Hepatocyte (in vitro differentiated cells): ENCODE data around the gene CLEC11A. TPM values are rescaled to one million over a fixed set of nuclear protein-coding genes. Genes with fewer than 3 reads are reported as not detected.
"Not testable (repeated sequence)": the region's sequence is repeated elsewhere in the genome, so short reads cannot be mapped to it uniquely, and the experiment has no call there.

Experiments
- DNase-seq: peaks from one replicate; pipeline ENCODE4 v3.0.0-alpha.2; 2016; ENCODE audit warnings: low spot score
- H2AFZ ChIP-seq: fragments of 200-600 bp; sonication (generic); 2 replicates; pipeline ENCODE4 v1.6.0; 2016; ENCODE audit warnings: antibody characterized with exemption, mild to moderate bottlenecking
- H3K27ac ChIP-seq: fragments of 200-600 bp; sonication (generic); 2 replicates; pipeline ENCODE4 v1.5.1; 2016; ENCODE audit warnings: mild to moderate bottlenecking
- H3K27me3 ChIP-seq: fragments of 200-600 bp; sonication (generic); 2 replicates; pipeline ENCODE4 v1.6.1; 2016
- H3K36me3 ChIP-seq: fragments of 200-600 bp; sonication (generic); replicated peaks from 2 replicates; pipeline ENCODE4 v1.5.1; 2016; ENCODE audit warnings: low read depth; ENCODE audit not compliant: insufficient read depth
- H3K4me1 ChIP-seq: fragments of 200-600 bp; sonication (generic); 2 replicates; pipeline ENCODE4 v1.5.1; 2016; ENCODE audit warnings: mild to moderate bottlenecking, moderate library complexity; ENCODE audit not compliant: insufficient read depth
- H3K4me2 ChIP-seq: fragments of 200-600 bp; sonication (generic); 2 replicates; pipeline ENCODE4 v1.6.0; 2016
- H3K4me3 ChIP-seq: fragments of 200-600 bp; sonication (generic); 2 replicates; pipeline ENCODE4 v1.5.1; 2016; ENCODE audit warnings: mild to moderate bottlenecking
- H3K79me2 ChIP-seq: fragments of 200-600 bp; sonication (generic); 2 replicates; pipeline ENCODE4 v1.6.0; 2017; ENCODE audit warnings: mild to moderate bottlenecking
- H3K9me2 ChIP-seq: fragments of 200-600 bp; sonication (generic); replicated peaks from 2 replicates; pipeline ENCODE4 v1.6.0; 2017; ENCODE audit warnings: mild to moderate bottlenecking; ENCODE audit not compliant: insufficient read depth
- H3K9me3 ChIP-seq: fragments of 200-600 bp; sonication (generic); 2 replicates; pipeline ENCODE4 v1.5.1; 2016; ENCODE audit warnings: low read depth, mild to moderate bottlenecking
- H4K20me1 ChIP-seq: fragments of 200-600 bp; sonication (generic); 2 replicates; pipeline ENCODE4 v1.6.0; 2016; ENCODE audit warnings: mild to moderate bottlenecking; ENCODE audit not compliant: insufficient read depth, poor library complexity, severe bottlenecking
- EZH2 ChIP-seq: fragments of 200-600 bp; sonication (generic); IDR thresholded peaks from 2 replicates; pipeline ENCODE4 v1.6.1; 2016; ENCODE audit warnings: antibody characterized with exemption, mild to moderate bottlenecking, borderline replicate concordance
- EZH2phosphoT487 ChIP-seq: fragments of 200-600 bp; sonication (generic); IDR thresholded peaks from one replicate; pipeline ENCODE4 v1.6.1; 2018; ENCODE audit warnings: antibody characterized with exemption, mild to moderate bottlenecking, low read depth, moderate library complexity; ENCODE audit not compliant: unreplicated experiment, severe bottlenecking
- WGBS: methylation state at CpG from one replicate; pipeline ENCODE4 v1.1.6; 2016; ENCODE audit warnings: low lambda C conversion rate; ENCODE audit errors: missing lambda C conversion rate; 5-methylcytosine and 5-hydroxymethylcytosine counted together
- polyA plus RNA-seq: library from polyadenylated mRNA; unstranded; fragments of >200 nt; fragmentation: Nextera tagmentation; extraction: Ambion mirVana; gene quantifications from 2 replicates; pipeline ENCODE4 v1.2.1, GENCODE V29; 2016
- total RNA-seq: library from RNA; depleted of rRNA; stranded (reverse); fragments of >200 nt; gene quantifications from 2 replicates; pipeline ENCODE4 v1.2.3, GENCODE V29; 2014
- TF ChIP-seq, protein P1 (sequence below): fragments of 200-600 bp; sonication (generic); IDR thresholded peaks from 2 replicates; pipeline ENCODE4 v1.5.1; 2016; ENCODE audit warnings: antibody characterized with exemption, mild to moderate bottlenecking; ENCODE audit not compliant: poor library complexity

CLEC11A gene
- total and polyA plus RNA-seq, 2 experiments from 2014 or later = 27.6 to 72.4 TPM

- Histone ChIP-seq H3K9me2 (no peaks in the 10 kb centered on the region), H3K27me3 (no peaks in the 10 kb centered on the region), H3K9me3 (no peaks in the 10 kb centered on the region), H3K79me2 (no peaks in the 10 kb centered on the region), H4K20me1 (no peaks in the 10 kb centered on the region), H2AFZ (no peak overlapping the region), H3K4me3 (no peak overlapping the region), H3K4me2 (no peak overlapping the region), H3K4me1 (no peaks in the 10 kb centered on the region), H3K27ac (no peak overlapping the region), H3K36me3 (no peaks in the 10 kb centered on the region)
- 88% methylated on average over 5 of the region's 5 CpGs for whole genome bisulfite sequencing
- DNase-seq = no peak
- TF ChIP-seq, protein P1, sequence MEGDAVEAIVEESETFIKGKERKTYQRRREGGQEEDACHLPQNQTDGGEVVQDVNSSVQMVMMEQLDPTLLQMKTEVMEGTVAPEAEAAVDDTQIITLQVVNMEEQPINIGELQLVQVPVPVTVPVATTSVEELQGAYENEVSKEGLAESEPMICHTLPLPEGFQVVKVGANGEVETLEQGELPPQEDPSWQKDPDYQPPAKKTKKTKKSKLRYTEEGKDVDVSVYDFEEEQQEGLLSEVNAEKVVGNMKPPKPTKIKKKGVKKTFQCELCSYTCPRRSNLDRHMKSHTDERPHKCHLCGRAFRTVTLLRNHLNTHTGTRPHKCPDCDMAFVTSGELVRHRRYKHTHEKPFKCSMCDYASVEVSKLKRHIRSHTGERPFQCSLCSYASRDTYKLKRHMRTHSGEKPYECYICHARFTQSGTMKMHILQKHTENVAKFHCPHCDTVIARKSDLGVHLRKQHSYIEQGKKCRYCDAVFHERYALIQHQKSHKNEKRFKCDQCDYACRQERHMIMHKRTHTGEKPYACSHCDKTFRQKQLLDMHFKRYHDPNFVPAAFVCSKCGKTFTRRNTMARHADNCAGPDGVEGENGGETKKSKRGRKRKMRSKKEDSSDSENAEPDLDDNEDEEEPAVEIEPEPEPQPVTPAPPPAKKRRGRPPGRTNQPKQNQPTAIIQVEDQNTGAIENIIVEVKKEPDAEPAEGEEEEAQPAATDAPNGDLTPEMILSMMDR = no peak
- TF ChIP-seq EZH2phosphoT487 (no peak), EZH2 (no peak)
These were observed 45.1 kb downstream of the CLEC11A start for GRCh38 chr19:50768277-50768676.

GRCh38 chr19:50770164-50770563 lies 47.0 kb downstream of the CLEC11A start, which contains the start of gene GPR32:
Gene GPR32 (plus strand): TSS chr19:50770464. CDS start chr19:50770601, 137 bp downstream.
- not testable (repeated sequence) for DNase-seq, H3K4me3 ChIP-seq, H3K4me2 ChIP-seq, H3K36me3 ChIP-seq, H3K79me2 ChIP-seq, H4K20me1 ChIP-seq, H3K9me2 ChIP-seq, H3K27me3 ChIP-seq, H2AFZ ChIP-seq, H3K4me1 ChIP-seq, H3K27ac ChIP-seq, H3K9me3 ChIP-seq
- 62% methylated on average over 2 of the region's 2 CpGs for WGBS

GRCh38 chr19:50770888-50771287 lies 47.7 kb downstream of the CLEC11A start:
- H3K27me3 ChIP-seq = peaks cover 7% of the 10 kb centered on the region

GRCh38 chr19:50772476-50772875 lies 49.3 kb downstream of the CLEC11A start:
- Histone ChIP-seq H3K4me1 (no peaks in the 10 kb centered on the region), H3K27me3 (peaks cover 12% of the 10 kb centered on the region), H3K36me3 (no peaks in the 10 kb centered on the region), H3K4me2 (no peak overlapping the region), H3K27ac (no peak overlapping the region), H2AFZ (no peak overlapping the region), H3K79me2 (no peaks in the 10 kb centered on the region), H4K20me1 (no peaks in the 10 kb centered on the region), H3K9me3 (no peaks in the 10 kb centered on the region), H3K4me3 (no peak overlapping the region), H3K9me2 (no peaks in the 10 kb centered on the region)
- TF ChIP-seq EZH2 = no peak
- TF ChIP-seq EZH2phosphoT487 = no peak
- TF ChIP-seq, protein P1 = no peak
- DNase-seq = no peak
- 64% methylated on average over 2 of the region's 2 CpGs for WGBS

More at GRCh38 chr19:50770888-50771287, 47.7 kb downstream of the CLEC11A start:
- Histone ChIP-seq H3K79me2 (no peaks in the 10 kb centered on the region), H3K4me1 (no peaks in the 10 kb centered on the region), H3K4me2 (no peak overlapping the region), H3K9me2 (no peaks in the 10 kb centered on the region), H3K36me3 (no peaks in the 10 kb centered on the region), H3K4me3 (no peak overlapping the region), H3K27ac (no peak overlapping the region), H4K20me1 (no peaks in the 10 kb centered on the region), H2AFZ (no peak overlapping the region), H3K9me3 (no peaks in the 10 kb centered on the region)
- TF ChIP-seq, protein P1 = no peak
- TF ChIP-seq EZH2phosphoT487 (no peak), EZH2 (no peak)
- no peak for DNase-seq
- WGBS = 83% methylated on average over 13 of the region's 13 CpGs

DNA sequence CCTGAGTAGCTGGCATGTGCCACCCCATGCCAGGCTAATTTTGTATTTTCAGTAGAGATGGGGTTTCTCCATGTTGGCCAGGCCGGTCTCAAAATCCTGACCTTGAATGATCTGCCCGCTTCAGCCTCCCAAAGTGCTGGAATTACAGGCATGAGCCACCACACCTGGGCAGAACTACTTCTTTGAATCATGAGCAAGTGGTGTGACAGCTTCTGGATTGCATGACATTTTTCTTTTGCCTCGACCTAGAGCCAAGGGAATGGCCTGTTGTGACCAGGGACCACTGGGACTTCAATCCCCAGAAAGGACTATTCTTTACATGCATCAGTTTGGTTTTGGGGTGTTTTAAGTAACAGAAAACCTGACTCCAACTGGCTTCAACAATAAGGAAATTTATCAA lies 49.7 kb downstream of the CLEC11A start:
- H2AFZ ChIP-seq, H3K79me2 ChIP-seq, H3K9me3 ChIP-seq, H4K20me1 ChIP-seq, H3K27ac ChIP-seq, H3K4me1 ChIP-seq, H3K4me3 ChIP-seq, DNase-seq, H3K4me2 ChIP-seq, H3K9me2 ChIP-seq, H3K36me3 ChIP-seq: not testable (repeated sequence)
- WGBS = 86% methylated on average over 3 of the region's 3 CpGs
- peaks cover 17% of the 10 kb centered on the region for H3K27me3 ChIP-seq

GRCh38 chr19:50773454-50773853 lies 50.3 kb downstream of the CLEC11A start:
- not testable (repeated sequence) for H3K4me3 ChIP-seq, H3K9me2 ChIP-seq, H3K36me3 ChIP-seq, H3K4me2 ChIP-seq, DNase-seq, H3K9me3 ChIP-seq, H2AFZ ChIP-seq, H4K20me1 ChIP-seq, H3K4me1 ChIP-seq, H3K79me2 ChIP-seq, H3K27ac ChIP-seq
- 76% methylated on average over 7 of the region's 7 CpGs for WGBS
- peaks cover 22% of the 10 kb centered on the region for H3K27me3 ChIP-seq
